ENCODE data around the gene TUBB.

TUBB gene

DNA sequence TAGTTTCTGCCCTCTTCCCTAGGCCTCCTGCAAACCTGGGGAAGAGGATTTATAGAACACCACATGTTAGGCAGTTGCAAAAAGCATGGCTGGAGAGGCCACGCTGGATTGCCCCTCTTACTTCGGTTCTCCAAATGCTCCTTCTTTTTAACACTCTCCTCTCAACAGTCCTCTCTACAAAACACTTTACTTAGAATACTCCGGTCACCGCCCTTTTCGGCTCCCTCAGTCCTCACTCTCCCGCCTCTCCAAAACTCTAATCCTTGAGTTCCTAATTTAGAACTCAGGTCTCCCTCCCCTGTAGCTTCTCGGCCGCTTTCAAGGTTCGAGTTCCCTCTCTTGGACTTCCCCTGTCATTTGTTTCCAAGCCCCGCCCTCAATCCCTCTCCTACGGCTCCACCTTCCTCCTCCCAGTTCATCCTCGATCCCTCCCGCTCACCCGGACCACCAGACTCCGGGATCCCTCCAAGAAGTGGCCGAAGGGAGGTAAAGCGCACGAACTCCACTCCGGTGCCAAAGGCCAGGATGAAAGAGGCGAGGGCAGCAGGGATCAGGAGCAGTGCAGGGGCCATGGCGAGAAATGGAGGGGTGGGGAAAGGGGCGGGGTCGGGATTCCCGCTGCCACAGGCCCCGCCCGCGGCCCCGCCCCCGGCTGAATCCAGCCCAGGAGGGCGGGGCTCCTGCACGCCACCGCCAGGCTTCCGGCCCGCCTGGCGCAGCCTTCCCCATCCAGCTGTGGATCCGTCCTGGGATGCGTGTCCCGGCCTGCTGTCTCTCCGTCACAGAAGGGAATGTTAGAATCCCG lies 29.5 kb upstream of the TUBB start, which contains the start of gene NRM (continued):
- TF ChIP-seq PRDM4 (tag by site-specific recombination; IDR thresholded peaks at IDR 0.05) = no peak
- TF ChIP-seq SP2 (tag by site-specific recombination; IDR thresholded peaks at IDR 0.05) = peak; percentile 89
- TF ChIP-seq ZNF623 (tag by site-specific recombination; IDR thresholded peaks at IDR 0.05) = no peak
- no peak for TF ChIP-seq ZNF555 (tag by site-specific recombination; conservative IDR thresholded peaks at IDR 0.05)
- TF ChIP-seq ZNF768 (tag by site-specific recombination; IDR thresholded peaks at IDR 0.05) = no peak
- no peak for TF ChIP-seq ZNF211 (tag by site-specific recombination; IDR thresholded peaks at IDR 0.05; ENCODE audit: low read depth)
- TF ChIP-seq ZNF391 (tag by site-specific recombination; IDR thresholded peaks at IDR 0.05; ENCODE audit: borderline replicate concordance, low read depth) = no peak
- no peak for TF ChIP-seq ZNF707 (tag by site-specific recombination; IDR thresholded peaks at IDR 0.05)
- TF ChIP-seq ZNF449 (tag by site-specific recombination; IDR thresholded peaks at IDR 0.05) = no peak
- no peak for TF ChIP-seq SCRT1 (tag by site-specific recombination; IDR thresholded peaks at IDR 0.05; ENCODE audit: borderline replicate concordance)
- no peak for TF ChIP-seq ZNF174 (tag by site-specific recombination; IDR thresholded peaks at IDR 0.05)
- TF ChIP-seq, protein P1, sequence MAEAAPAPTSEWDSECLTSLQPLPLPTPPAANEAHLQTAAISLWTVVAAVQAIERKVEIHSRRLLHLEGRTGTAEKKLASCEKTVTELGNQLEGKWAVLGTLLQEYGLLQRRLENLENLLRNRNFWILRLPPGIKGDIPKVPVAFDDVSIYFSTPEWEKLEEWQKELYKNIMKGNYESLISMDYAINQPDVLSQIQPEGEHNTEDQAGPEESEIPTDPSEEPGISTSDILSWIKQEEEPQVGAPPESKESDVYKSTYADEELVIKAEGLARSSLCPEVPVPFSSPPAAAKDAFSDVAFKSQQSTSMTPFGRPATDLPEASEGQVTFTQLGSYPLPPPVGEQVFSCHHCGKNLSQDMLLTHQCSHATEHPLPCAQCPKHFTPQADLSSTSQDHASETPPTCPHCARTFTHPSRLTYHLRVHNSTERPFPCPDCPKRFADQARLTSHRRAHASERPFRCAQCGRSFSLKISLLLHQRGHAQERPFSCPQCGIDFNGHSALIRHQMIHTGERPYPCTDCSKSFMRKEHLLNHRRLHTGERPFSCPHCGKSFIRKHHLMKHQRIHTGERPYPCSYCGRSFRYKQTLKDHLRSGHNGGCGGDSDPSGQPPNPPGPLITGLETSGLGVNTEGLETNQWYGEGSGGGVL (tag by site-specific recombination; IDR thresholded peaks at IDR 0.05) = peak; percentile 89
- no peak for TF ChIP-seq ZBTB8A (tag by site-specific recombination; IDR thresholded peaks at IDR 0.05)
- no peak for TF ChIP-seq ZNF785 (tag by site-specific recombination; IDR thresholded peaks at IDR 0.05)
- peak; percentile 86 for TF ChIP-seq KLF10 (tag by site-specific recombination; IDR thresholded peaks at IDR 0.05)
- TF ChIP-seq ZFHX2 (tag by site-specific recombination; conservative IDR thresholded peaks at IDR 0.05) = 0 out of 2 replicates have a peak, but pooled peaks have one; percentile 10
- TF ChIP-seq YY1 (tag by site-specific recombination; IDR thresholded peaks at IDR 0.05) = 0 out of 2 replicates have a peak, but pooled peaks have one; percentile 28
- no peak for TF ChIP-seq ZNF843 (tag by site-specific recombination; IDR thresholded peaks at IDR 0.05)
- TF ChIP-seq, protein P2, sequence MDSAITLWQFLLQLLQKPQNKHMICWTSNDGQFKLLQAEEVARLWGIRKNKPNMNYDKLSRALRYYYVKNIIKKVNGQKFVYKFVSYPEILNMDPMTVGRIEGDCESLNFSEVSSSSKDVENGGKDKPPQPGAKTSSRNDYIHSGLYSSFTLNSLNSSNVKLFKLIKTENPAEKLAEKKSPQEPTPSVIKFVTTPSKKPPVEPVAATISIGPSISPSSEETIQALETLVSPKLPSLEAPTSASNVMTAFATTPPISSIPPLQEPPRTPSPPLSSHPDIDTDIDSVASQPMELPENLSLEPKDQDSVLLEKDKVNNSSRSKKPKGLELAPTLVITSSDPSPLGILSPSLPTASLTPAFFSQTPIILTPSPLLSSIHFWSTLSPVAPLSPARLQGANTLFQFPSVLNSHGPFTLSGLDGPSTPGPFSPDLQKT (IDR thresholded peaks at IDR 0.05; ENCODE audit: borderline replicate concordance, low read depth, low read length) = no peak
- TF ChIP-seq, protein P3, sequence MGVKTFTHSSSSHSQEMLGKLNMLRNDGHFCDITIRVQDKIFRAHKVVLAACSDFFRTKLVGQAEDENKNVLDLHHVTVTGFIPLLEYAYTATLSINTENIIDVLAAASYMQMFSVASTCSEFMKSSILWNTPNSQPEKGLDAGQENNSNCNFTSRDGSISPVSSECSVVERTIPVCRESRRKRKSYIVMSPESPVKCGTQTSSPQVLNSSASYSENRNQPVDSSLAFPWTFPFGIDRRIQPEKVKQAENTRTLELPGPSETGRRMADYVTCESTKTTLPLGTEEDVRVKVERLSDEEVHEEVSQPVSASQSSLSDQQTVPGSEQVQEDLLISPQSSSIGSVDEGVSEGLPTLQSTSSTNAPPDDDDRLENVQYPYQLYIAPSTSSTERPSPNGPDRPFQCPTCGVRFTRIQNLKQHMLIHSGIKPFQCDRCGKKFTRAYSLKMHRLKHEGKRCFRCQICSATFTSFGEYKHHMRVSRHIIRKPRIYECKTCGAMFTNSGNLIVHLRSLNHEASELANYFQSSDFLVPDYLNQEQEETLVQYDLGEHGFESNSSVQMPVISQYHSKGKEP (tag by site-specific recombination; IDR thresholded peaks at IDR 0.05) = no peak
- no peak for TF ChIP-seq ZNF274 (IDR thresholded peaks at IDR 0.05; ENCODE audit: low read length)
- no peak for TF ChIP-seq ZNF274 (tag by site-specific recombination; IDR thresholded peaks at IDR 0.05; ENCODE audit: borderline replicate concordance)
- no peak for TF ChIP-seq ZNF792 (tag by site-specific recombination; IDR thresholded peaks at IDR 0.05)
- no peak for TF ChIP-seq ZNF654 (tag by site-specific recombination; IDR thresholded peaks at IDR 0.05; ENCODE audit: low read depth)
- no peak for TF ChIP-seq ZNF184 (tag by site-specific recombination; IDR thresholded peaks at IDR 0.05)
- TF ChIP-seq, protein P4, sequence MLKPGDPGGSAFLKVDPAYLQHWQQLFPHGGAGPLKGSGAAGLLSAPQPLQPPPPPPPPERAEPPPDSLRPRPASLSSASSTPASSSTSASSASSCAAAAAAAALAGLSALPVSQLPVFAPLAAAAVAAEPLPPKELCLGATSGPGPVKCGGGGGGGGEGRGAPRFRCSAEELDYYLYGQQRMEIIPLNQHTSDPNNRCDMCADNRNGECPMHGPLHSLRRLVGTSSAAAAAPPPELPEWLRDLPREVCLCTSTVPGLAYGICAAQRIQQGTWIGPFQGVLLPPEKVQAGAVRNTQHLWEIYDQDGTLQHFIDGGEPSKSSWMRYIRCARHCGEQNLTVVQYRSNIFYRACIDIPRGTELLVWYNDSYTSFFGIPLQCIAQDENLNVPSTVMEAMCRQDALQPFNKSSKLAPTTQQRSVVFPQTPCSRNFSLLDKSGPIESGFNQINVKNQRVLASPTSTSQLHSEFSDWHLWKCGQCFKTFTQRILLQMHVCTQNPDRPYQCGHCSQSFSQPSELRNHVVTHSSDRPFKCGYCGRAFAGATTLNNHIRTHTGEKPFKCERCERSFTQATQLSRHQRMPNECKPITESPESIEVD (tag by site-specific recombination; IDR thresholded peaks at IDR 0.05) = no peak
- no peak for TF ChIP-seq ZSCAN23 (tag by site-specific recombination; IDR thresholded peaks at IDR 0.05)
- TF ChIP-seq ZNF629 (tag by site-specific recombination; IDR thresholded peaks at IDR 0.05) = peak; percentile 16; the same call in 1 of the 2 replicates
